ENCODE data around the gene LBHD2. TPM values are rescaled to one million over a fixed set of nuclear protein-coding genes. Genes with fewer than 3 reads are reported as not detected.

The LBHD2 gene
- total RNA-seq, 1 donor from 2014 or later: not detected

DNA sequence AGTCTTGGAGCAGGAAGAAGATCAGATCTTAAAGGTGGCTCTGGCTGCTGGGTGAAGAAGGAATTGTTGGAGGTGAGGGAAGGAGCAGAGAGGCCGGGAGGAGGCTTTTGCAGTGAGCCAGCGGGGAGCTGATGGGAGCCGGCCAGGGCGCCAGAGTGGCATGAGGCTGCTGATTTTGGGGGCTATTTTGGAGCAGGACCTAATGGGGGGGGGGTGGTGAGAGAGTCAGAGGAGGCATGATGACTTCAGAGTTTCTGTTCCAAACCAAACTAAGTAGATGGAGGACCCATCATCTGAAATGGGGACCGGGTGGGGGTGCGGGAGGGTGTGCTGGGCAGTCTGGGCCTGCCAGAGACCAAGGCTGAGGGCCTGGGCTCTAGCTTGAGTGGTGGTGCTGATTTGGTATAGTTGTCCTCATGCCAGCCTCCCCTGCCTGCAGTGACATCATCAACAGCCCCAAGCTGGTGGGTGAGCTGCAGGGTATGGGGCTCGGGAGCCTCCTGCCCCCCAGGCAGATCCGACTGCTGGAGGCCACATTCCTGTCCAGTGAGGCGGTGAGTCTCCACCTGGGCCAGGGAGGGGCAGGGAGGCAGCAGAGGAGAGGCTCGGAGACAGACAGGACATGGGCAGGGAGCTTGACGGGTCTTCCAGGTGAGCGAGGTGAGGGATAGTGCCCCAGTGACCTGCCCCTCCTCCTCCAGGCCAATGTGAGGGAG, 45.4 kb downstream of the LBHD2 start:
- Histone ChIP-seq H3K4me3 (no peak overlapping the region), H3K36me3 (no peaks in the 10 kb centered on the region), H3K4me1 (no peaks in the 10 kb centered on the region), H3F3A (ENCODE audit: low read depth) (peaks cover 14% of the 10 kb centered on the region), H3K9ac (no peak overlapping the region), H4K20me1 (ENCODE audit: low read depth) (peaks cover 14% of the 10 kb centered on the region), H3K79me2 (ENCODE audit: low read depth) (no peaks in the 10 kb centered on the region), H2AFZ (replicated peaks) (no peak overlapping the region), H3K27ac (no peak overlapping the region), H3K9me3 (ENCODE audit: low read depth) (no peaks in the 10 kb centered on the region), H3K4me2 (no peak overlapping the region), H3K27me3 (peaks cover 40% of the 10 kb centered on the region)
- no peak for DNase-seq (ENCODE audit: low spot score)
- Mint-ChIP-seq H3K27ac (no peak overlapping the region), H3K4me3 (no peak overlapping the region), H3K36me3 (no peaks in the 10 kb centered on the region), H3K4me1 (peaks cover 21% of the 10 kb centered on the region), H3K9me3 (no peaks in the 10 kb centered on the region), H3K27me3 (ENCODE audit: insufficient read depth, low read depth) (peaks cover 15% of the 10 kb centered on the region)
- TF ChIP-seq EZH2 (IDR thresholded peaks at IDR 0.05) (no peak), EZH2phosphoT487 (IDR thresholded peaks at IDR 0.05) (no peak)
- TF ChIP-seq, protein P1, sequence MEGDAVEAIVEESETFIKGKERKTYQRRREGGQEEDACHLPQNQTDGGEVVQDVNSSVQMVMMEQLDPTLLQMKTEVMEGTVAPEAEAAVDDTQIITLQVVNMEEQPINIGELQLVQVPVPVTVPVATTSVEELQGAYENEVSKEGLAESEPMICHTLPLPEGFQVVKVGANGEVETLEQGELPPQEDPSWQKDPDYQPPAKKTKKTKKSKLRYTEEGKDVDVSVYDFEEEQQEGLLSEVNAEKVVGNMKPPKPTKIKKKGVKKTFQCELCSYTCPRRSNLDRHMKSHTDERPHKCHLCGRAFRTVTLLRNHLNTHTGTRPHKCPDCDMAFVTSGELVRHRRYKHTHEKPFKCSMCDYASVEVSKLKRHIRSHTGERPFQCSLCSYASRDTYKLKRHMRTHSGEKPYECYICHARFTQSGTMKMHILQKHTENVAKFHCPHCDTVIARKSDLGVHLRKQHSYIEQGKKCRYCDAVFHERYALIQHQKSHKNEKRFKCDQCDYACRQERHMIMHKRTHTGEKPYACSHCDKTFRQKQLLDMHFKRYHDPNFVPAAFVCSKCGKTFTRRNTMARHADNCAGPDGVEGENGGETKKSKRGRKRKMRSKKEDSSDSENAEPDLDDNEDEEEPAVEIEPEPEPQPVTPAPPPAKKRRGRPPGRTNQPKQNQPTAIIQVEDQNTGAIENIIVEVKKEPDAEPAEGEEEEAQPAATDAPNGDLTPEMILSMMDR (IDR thresholded peaks at IDR 0.05): no peak

DNA sequence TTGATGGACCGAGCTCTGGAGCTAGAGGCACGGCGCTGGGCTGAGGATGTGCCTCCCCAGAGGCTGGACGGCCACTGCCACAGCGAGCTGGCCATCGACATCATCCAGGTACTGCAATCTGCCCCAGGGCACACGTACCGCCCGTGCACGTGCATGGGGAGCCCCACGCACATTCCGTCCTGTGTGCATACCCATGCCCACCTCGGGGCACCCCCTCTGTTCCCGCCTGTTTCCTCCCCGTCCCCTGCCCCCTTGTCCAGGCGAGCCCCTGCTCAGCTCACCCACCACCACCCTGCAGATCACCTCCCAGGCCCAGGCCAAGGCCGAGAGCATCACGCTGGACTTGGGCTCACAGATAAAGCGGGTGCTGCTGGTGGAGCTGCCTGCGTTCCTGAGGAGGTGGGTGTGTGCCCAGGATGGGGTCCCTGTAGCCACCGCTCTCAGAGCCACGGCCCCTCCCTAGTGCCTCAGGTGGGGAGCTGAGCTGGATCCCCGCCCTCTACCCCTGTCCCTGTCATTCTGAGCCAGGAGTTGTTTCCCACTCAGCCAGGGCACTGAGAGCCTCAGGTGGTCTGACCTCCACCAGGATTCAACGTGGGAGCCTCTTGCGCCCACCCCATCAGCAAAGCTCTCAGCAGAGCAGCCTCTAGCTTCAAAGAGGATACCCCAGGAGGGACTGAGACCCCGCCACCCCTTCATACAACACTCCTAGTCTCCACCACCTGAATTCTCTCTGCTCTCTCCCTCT, 46.2 kb downstream of the LBHD2 start:
- no peak overlapping the region for H3K4me3 Mint-ChIP-seq
- no peak for DNase-seq (ENCODE audit: low spot score)
- no peak overlapping the region for H3K27ac ChIP-seq
- no peaks in the 10 kb centered on the region for H3K79me2 ChIP-seq (ENCODE audit: low read depth)
- H3K36me3 ChIP-seq: no peaks in the 10 kb centered on the region
- no peaks in the 10 kb centered on the region for H3K9me3 ChIP-seq (ENCODE audit: low read depth)
- no peak overlapping the region for H3K9ac ChIP-seq
- no peak overlapping the region for H2AFZ ChIP-seq (replicated peaks)
- H3K27me3 ChIP-seq: peaks cover 33% of the 10 kb centered on the region
- no peaks in the 10 kb centered on the region for H3K36me3 Mint-ChIP-seq
- peaks cover 19% of the 10 kb centered on the region for H3K27me3 Mint-ChIP-seq (ENCODE audit: insufficient read depth, low read depth)
- H3K4me1 ChIP-seq: no peaks in the 10 kb centered on the region
- H3K4me1 Mint-ChIP-seq: peaks cover 24% of the 10 kb centered on the region
- H3F3A ChIP-seq (ENCODE audit: low read depth): peaks cover 14% of the 10 kb centered on the region
- TF ChIP-seq EZH2phosphoT487 (IDR thresholded peaks at IDR 0.05) (no peak), EZH2 (IDR thresholded peaks at IDR 0.05) (no peak)
- TF ChIP-seq, protein P1 (IDR thresholded peaks at IDR 0.05): no peak
- no peak overlapping the region for H3K4me2 ChIP-seq
- H3K9me3 Mint-ChIP-seq: no peaks in the 10 kb centered on the region
- peaks cover 14% of the 10 kb centered on the region for H4K20me1 ChIP-seq (ENCODE audit: low read depth)
- peak overlapping the region; percentile 85 for H3K27ac Mint-ChIP-seq
- no peak overlapping the region for H3K4me3 ChIP-seq

DNA sequence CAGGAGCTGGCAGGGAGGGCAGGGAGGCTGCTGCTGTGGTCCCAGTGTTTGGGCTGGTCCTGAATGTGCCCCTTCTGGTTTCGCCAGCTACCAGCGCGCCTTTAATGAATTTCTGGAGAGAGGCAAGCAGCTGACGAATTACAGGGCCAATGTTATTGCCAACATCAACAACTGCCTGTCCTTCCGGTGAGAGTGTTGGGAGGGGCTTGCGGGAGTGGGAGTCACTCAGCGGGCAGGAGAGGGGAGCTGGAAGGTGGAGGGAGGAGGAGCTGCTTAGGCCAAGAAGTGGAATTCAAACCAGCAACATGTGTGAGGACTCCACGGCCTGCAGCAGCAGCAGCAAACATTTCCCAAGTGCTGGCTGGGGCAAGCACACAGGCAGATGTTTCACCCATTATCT, 47.0 kb downstream of the LBHD2 start:
- no peak overlapping the region for H3K9ac ChIP-seq
- peaks cover 14% of the 10 kb centered on the region for H4K20me1 ChIP-seq (ENCODE audit: low read depth)
- Mint-ChIP-seq H3K9me3 (no peaks in the 10 kb centered on the region), H3K4me1 (peaks cover 24% of the 10 kb centered on the region), H3K27ac (no peak overlapping the region), H3K36me3 (no peaks in the 10 kb centered on the region), H3K27me3 (ENCODE audit: insufficient read depth, low read depth) (peaks cover 22% of the 10 kb centered on the region), H3K4me3 (peak overlapping the region; percentile 27)
- no peak overlapping the region for H3K4me3 ChIP-seq
- H2AFZ ChIP-seq (replicated peaks): no peak overlapping the region
- TF ChIP-seq EZH2phosphoT487 (IDR thresholded peaks at IDR 0.05) (no peak), EZH2 (IDR thresholded peaks at IDR 0.05) (no peak)
- TF ChIP-seq, protein P1 (IDR thresholded peaks at IDR 0.05): no peak
- no peaks in the 10 kb centered on the region for H3K4me1 ChIP-seq
- H3K27ac ChIP-seq: no peak overlapping the region
- H3K36me3 ChIP-seq: no peaks in the 10 kb centered on the region
- no peak overlapping the region for H3K4me2 ChIP-seq
- no peaks in the 10 kb centered on the region for H3K9me3 ChIP-seq (ENCODE audit: low read depth)
- H3F3A ChIP-seq (ENCODE audit: low read depth): peaks cover 14% of the 10 kb centered on the region
- no peak for DNase-seq (ENCODE audit: low spot score)
- no peaks in the 10 kb centered on the region for H3K79me2 ChIP-seq (ENCODE audit: low read depth)
- H3K27me3 ChIP-seq: peaks cover 25% of the 10 kb centered on the region

All from neural progenitor cell (in vitro differentiated cells).